Glutamatergic neuron (in vitro differentiated cells): ENCODE data around the gene ATF5. TPM values are rescaled to one million over a fixed set of nuclear protein-coding genes. Genes with fewer than 3 reads are reported as not detected.

Experiments
- DNase-seq: peaks from one replicate; pipeline ENCODE4 v3.0.0; 2022
- H3K27ac Mint-ChIP-seq: one replicate; pipeline ENCODE4 v1.8.0; 2020; ENCODE audit warnings: mild to moderate bottlenecking, mixed read lengths, inconsistent platforms; ENCODE audit not compliant: unreplicated experiment
- H3K27me3 Mint-ChIP-seq: one replicate; pipeline ENCODE4 v1.8.0; 2020; ENCODE audit warnings: mild to moderate bottlenecking, moderate library complexity, mixed read lengths, inconsistent platforms; ENCODE audit not compliant: unreplicated experiment
- H3K36me3 Mint-ChIP-seq: one replicate; pipeline ENCODE4 v1.8.0; 2020; ENCODE audit warnings: mild to moderate bottlenecking, mixed read lengths, inconsistent platforms; ENCODE audit not compliant: unreplicated experiment
- H3K4me1 Mint-ChIP-seq: one replicate; pipeline ENCODE4 v1.8.0; 2020; ENCODE audit warnings: mild to moderate bottlenecking, low read depth, mixed read lengths, inconsistent platforms; ENCODE audit not compliant: unreplicated experiment
- H3K4me3 Mint-ChIP-seq: one replicate; pipeline ENCODE4 v1.8.0; 2020; ENCODE audit warnings: mild to moderate bottlenecking, mixed read lengths, inconsistent platforms; ENCODE audit not compliant: unreplicated experiment
- H3K9me3 Mint-ChIP-seq: one replicate; pipeline ENCODE4 v1.8.0; 2020; ENCODE audit warnings: mild to moderate bottlenecking, moderate library complexity, mixed read lengths, inconsistent platforms; ENCODE audit not compliant: unreplicated experiment
- CTCF ChIP-seq: fragments of 200-600 bp; sonication (generic); IDR thresholded peaks from one replicate; pipeline ENCODE4 v1.5.0; 2021; ENCODE audit not compliant: partially characterized antibody, unreplicated experiment
- total RNA-seq: library from RNA; stranded (reverse); fragmentation: NEBNext Ultra II Directional; extraction: Animal tissue kit (Norgen Biotek cat#: 25700); gene quantifications from one replicate; pipeline ENCODE4 v1.2.1, GENCODE V29; 2021; ENCODE audit not compliant: unreplicated experiment

The ATF5 gene
- total RNA-seq, 1 donor from 2014 or later: 138 TPM

GRCh38 chr19:49887037-49887664, 41.9 kb upstream of the ATF5 start:
- H3K9me3 Mint-ChIP-seq: peaks cover 11% of the 10 kb centered on the region
- no peak overlapping the region for H3K27ac Mint-ChIP-seq
- no peak overlapping the region for H3K4me3 Mint-ChIP-seq
- H3K36me3 Mint-ChIP-seq: peaks cover 6% of the 10 kb centered on the region
- peaks cover 4% of the 10 kb centered on the region for H3K27me3 Mint-ChIP-seq
- peaks cover 6% of the 10 kb centered on the region for H3K4me1 Mint-ChIP-seq
- peak; percentile 11 for DNase-seq
- TF ChIP-seq CTCF: no peak

DNA sequence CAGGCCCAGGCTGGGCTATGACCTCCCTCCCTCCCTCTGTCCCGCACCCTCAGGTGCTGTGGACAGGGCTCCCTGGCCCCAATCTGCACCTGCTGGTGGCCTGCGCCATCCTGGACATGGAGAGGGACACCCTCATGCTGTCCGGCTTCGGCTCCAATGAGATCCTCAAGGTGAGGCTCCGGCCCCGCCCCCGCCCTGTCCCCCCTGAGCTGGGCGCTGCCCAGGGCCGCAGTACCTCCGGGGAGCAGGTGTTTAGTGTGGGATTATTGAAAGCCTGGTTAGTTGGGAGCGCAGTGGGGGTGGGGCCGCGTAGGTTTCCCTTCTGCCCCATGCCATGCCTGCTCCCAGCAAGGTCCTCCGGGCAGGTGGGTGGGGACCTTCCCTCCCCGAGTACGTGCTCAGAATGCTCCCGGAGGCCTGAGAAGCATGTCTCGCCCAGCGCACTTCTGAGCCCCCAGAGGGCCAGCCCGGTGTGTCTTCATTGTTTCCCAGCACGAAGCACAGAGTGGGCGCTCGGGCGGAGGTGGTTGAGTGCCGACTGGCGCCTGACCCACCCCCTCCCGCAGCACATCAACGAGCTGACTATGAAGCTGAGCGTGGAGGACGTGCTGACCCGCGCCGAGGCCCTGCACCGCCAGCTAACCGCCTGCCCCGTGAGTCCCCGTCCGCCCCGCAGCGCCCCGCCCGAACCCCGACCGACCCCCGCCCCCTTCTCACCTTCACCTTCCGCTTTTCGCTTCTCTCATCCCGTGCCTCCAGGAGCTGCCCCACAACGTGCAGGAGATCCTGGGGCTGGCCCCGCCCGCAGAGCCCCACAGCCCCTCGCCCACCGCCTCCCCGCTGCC, 41.1 kb upstream of the ATF5 start:
- peaks cover 6% of the 10 kb centered on the region for H3K4me1 Mint-ChIP-seq
- H3K9me3 Mint-ChIP-seq: peaks cover 11% of the 10 kb centered on the region
- H3K27ac Mint-ChIP-seq: no peak overlapping the region
- peaks cover 8% of the 10 kb centered on the region for H3K27me3 Mint-ChIP-seq
- peaks cover 6% of the 10 kb centered on the region for H3K36me3 Mint-ChIP-seq
- peak; percentile 21 for DNase-seq
- H3K4me3 Mint-ChIP-seq: no peak overlapping the region
- no peak for TF ChIP-seq CTCF

DNA sequence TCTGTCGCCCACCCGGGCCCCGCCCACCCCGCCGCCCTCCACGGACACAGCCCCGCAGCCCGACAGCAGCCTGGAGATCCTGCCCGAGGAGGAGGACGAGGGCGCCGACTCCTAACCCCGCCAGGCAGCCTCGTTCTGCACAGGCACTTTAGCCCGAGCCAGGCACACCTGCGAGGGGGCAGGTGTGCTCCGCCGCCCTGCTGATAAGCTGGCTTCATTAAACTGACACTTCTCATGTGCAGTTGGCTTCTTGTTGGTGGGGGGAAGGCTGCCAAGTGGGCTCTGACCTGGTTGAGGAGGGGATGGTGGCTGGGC, 40.5 kb upstream of the ATF5 start:
- Mint-ChIP-seq H3K4me3 (peak overlapping the region; percentile 15), H3K9me3 (peaks cover 9% of the 10 kb centered on the region), H3K4me1 (peaks cover 6% of the 10 kb centered on the region), H3K27ac (peak overlapping the region; percentile 93), H3K27me3 (peaks cover 9% of the 10 kb centered on the region), H3K36me3 (peaks cover 1% of the 10 kb centered on the region)
- peak; percentile 20 for DNase-seq
- no peak for TF ChIP-seq CTCF

GRCh38 chr19:49889038-49889686, 39.8 kb upstream of the ATF5 start:
- peak overlapping the region; percentile 38 for H3K4me3 Mint-ChIP-seq
- no peaks in the 10 kb centered on the region for H3K36me3 Mint-ChIP-seq
- H3K27ac Mint-ChIP-seq: peak overlapping the region; percentile 93
- peaks cover 6% of the 10 kb centered on the region for H3K4me1 Mint-ChIP-seq
- H3K9me3 Mint-ChIP-seq: peaks cover 9% of the 10 kb centered on the region
- DNase-seq: peak; percentile 69
- H3K27me3 Mint-ChIP-seq: peaks cover 10% of the 10 kb centered on the region
- no peak for TF ChIP-seq CTCF
